Right renal cortex interstitium (tissue), 3 donors: Measurements from ENCODE around the gene FRAT2. TPM values are rescaled to one million over a fixed set of nuclear protein-coding genes. Genes with fewer than 3 reads are reported as not detected.

Experiments
- DNase-seq, 3 donors: peaks; one replicate each; pipeline ENCODE4 v3.0.0-alpha.2; 2013; ENCODE audit warnings: low read depth in 3 of 3, low spot score in 2 of 3
- polyA plus RNA-seq, 3 donors: library from polyadenylated mRNA; unstranded; fragments of 120-200 nt; gene quantifications; one replicate each; pipeline ENCODE4 v1.2.1, GENCODE V29; 2013; ENCODE audit not compliant: insufficient read length in 3 of 3

Gene FRAT2
- polyA plus RNA-seq, 3 donors = 12.8 to 13.5 (median 12.8) TPM

- DNase-seq = no peak
These were observed 5.7 kb downstream of the FRAT2 start for GRCh38 chr10:97328646-97329453.

GRCh38 chr10:97327348-97328294 lies 6.9 kb downstream of the FRAT2 start:
- no peak for DNase-seq

DNA sequence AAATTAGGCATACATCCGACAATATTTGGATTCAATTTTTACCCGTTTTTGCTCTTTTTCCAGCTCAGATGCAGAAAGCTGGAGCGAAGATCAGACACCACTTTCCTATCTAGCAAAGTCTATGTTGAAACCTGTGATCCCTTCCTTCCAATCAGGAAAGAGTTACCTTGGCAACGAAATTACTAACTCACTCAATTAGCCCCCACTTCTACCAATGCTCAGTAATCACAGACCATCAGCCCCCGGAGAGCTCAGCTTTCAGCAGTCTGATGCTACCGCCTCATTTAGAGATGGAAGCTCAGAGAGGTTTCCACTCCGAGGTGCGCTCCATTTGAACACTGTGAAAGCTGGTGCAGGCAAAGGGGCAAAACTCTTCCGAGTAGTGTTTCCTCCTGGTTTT lies 8.8 kb downstream of the FRAT2 start:
- no peak for DNase-seq

DNA sequence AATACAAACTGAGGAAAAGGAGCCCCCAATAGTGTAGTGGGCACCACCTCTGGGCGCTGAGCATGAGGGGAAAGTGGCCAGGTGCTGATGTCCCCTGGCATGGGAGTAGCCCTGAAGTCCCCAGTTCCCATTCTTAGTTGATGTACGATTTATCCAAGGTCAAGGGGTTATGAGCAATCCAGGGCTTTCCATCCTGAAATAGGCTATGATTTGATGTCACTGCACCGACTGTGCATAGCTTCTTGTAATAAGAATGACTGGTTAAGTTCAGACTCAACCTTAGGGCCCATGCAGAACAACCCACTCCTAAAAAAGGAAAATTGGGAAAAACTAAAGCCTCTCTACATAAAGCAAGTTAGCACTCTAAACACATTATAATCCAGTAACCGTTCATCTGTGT lies 11.0 kb downstream of the FRAT2 start:
- no peak for DNase-seq

DNA sequence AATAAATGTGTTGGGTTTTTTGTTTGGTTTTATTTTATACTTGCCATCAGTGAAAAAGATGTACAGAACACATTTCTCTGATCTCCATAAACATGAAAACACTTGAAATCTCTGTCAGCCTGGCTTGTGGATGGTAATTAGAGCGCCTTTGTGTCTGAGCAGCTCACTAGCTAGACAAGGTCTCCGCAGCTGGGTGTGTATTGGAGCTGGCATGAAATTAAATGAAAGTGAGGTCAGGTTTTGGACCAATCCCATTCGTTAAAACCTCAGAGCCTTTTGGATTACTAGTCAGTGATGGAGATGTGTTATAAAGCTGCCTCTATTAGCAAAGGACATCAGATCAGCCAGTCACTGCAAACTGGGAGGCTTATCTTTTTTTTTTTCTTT lies 12.7 kb downstream of the FRAT2 start:
- no peak for DNase-seq

GRCh38 chr10:97321032-97321803 lies 13.3 kb downstream of the FRAT2 start:
- no peak for DNase-seq

GRCh38 chr10:97320480-97321031 lies 14.0 kb downstream of the FRAT2 start:
- no peak for DNase-seq

DNA sequence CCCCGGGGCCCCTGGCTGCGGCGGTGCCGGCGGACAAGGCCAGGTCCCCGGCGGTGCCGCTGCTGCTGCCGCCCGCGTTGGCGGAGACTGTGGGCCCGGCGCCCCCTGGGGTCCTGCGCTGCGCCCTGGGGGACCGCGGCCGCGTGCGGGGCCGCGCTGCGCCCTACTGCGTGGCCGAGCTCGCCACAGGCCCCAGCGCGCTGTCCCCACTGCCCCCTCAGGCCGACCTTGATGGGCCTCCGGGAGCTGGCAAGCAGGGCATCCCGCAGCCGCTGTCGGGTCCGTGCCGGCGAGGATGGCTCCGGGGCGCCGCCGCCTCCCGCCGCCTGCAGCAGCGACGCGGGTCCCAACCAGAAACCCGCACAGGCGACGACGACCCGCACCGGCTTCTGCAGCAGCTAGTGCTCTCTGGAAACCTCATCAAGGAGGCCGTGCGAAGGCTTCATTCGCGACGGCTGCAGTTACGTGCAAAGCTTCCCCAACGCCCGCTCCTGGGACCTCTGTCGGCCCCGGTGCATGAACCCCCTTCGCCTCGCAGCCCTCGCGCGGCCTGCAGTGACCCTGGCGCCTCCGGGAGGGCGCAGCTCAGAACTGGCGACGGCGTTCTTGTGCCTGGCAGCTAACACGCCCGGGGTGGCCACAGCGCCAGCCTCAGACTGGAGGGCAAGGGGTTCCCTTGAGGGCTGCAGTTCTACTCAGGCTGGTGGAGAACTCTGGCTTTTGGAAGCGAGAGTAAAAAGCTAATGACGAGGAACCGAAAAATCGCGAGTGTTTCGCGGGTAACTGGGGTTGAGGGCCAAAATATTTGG lies 14.7 kb downstream of the FRAT2 start:
- no peak for DNase-seq

DNA sequence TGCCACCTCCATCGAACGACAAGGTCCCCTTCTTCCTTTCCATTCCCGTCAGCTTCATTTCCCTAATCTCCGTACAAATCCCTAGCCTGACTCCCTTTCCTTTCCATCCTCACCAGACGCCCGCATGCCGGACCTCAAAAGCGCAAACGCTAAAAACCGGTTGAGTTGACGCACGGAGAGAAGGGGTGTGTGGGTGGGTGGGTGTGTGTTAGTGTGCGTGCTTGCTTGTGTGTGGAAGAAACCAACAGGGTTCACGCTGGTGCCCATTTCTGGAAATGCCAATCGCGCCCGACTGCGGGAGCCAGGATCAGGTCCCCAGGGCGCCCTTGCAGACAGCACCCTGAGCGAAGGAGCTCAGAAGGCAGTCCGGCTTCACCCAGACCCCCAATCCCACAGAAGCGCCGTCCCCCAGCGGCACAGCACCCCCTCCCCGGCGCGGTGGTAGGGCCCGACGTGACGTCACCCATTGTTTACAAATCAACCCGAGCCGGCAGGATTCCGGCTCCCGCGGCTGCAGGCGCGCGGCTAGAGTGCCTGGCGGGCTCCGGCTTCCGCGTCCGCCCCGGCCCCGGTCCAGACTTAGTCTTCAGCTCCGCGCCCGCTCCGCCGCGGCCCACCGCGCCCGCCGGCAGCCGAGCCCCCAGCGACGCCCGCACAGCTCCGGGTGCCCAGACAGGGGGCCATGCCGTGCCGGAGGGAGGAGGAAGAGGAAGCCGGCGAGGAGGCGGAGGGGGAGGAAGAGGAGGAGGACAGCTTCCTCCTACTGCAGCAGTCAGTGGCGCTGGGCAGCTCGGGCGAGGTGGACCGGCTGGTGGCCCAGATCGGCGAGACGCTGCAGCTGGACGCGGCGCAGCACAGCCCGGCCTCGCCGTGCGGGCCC lies 15.5 kb downstream of the FRAT2 start, which contains the start of gene FRAT1:
TSS of gene FRAT1 (plus strand) at position 500 of the 880 bp plus-strand sequence. CDS start at position 683, 183 bp downstream.
- peak in 1 of 3 donors; percentile 84 for DNase-seq

DNA sequence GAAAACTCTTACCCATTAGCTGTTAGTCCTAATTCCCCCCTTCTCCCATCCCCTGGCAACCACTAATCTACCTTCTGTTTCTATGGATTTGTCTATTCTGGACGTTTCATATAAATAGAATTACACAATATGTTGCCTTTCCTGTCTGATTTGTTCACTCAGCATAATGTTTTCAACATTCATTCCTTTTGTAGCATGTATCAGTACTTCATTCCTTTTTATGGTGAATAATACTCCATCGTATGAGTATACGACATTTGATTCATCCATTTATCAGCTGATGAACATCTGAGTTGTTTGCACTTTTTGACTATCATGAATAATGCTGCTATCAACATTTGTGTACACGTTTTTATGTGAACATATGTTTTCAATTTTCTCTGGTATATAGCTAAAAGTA lies 19.9 kb downstream of the FRAT2 start:
- DNase-seq = no peak

DNA sequence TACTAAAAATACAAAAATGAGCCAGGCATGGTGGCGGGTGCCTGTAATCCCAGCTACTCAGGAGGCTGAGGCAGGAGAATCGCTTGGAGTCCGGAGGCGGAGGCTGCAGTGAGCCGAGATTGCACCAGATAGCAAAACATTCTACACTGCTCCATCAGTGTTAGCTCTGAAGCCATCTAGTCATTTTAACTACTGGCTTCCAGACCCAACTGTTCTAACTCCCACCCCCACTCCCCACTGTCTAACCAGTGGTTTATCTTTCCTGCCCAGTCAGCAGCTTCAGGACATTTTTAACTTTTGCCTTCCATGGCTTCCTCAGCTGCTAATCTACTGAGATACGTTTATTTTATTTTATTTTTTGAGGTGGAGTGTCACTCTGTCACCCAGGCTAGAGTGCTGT lies 21.6 kb downstream of the FRAT2 start:
- DNase-seq = no peak

DNA sequence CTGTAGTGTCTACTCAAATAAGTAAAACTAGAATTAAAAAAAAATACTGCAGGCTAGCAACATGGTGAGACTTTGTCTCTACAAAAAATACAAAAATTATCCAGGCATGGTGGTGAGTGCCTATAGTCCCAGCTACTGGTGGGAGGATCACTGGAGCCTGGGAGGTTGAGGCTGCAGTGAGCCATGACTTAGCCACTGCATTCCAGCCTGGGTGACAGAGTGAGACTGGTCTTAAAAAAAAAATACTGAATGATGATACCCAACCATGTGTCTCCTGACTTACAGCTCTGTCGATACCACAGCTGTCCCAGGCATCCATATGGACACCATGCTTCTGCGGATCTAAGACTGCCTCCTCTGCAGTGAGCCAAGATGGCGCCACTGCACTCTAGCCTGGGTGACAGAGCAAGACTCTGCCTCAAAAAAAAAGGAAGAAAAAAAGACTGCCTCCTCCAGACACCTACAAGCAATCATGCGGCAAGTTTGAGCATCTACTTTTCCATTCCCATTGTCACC lies 23.4 kb downstream of the FRAT2 start:
- DNase-seq = no peak

- no peak for DNase-seq
These were observed 26.4 kb downstream of the FRAT2 start for GRCh38 chr10:97307866-97308780.

DNA sequence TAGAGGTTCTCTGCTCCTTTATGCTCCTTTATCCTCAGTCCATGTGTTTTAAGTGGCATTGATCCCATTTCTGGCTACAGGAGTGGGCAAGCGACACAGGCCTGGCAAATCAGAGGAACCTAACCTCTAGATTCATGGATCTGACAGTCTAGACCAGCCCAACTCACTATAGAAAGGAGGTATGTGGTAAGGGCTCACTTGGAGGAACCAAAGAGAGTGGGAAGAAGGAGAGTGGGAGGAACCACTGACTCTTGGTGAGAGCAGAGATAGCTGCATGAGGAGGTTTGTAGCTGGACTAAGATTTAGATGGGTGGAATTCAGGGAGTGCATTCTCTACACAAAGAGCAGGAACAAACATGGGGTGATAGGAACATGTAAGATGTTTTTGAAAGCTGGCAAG lies 27.1 kb downstream of the FRAT2 start:
- no peak for DNase-seq

DNA sequence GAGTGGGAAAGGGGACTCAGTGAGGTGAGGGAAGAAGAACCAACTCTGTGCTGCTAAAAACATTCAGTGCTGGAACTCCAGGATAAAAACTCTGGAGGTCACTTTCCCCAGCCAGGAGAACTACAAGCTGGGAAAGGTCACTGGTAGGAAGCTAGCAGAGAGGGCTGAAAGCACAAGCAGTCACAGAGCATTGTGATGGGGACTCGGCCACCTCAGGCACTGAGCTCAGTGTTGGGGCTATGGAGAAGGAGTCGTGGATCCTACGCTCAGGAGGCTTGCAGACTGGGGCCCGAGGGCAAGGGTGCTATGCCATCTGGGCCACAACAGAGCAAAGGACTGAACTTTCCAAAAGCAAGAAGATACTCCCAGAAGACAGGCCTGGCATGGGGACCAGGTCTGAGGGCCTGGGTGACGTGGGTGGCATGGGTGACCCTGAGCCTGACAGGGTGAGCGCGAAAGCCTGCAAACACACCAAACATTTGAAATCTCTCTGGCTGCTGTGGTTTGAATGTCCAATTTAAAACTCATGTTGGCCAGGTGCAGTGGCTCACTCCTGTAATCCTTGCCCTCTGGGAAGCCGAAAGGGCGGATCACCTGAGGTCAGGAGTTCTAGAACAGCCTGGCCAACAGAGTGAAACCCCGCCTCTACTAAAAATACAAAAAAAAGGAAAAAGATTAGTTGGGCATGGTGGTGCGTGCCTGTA lies 32.3 kb downstream of the FRAT2 start:
- DNase-seq = no peak

DNA sequence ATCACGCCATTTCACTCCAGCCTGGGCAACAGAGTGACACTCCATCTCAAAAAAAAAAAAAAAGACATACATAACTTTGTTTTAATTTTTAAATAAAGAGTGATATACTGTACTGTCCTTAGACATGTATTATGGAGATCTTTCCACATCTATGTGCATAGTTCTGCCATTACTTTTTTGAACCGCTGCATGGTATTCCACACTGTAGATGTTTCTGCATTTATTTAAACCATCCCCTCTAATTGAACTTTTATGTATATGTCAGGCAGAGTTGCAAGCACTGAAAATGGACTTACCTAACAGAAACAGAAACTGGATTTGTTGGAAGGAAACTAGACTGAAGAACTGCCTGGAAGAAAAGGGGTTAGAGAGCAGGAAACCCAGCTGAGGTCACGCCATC lies 33.5 kb downstream of the FRAT2 start:
- DNase-seq = no peak

GRCh38 chr10:97298223-97298571 lies 36.3 kb downstream of the FRAT2 start:
- no peak for DNase-seq
